ENCODE measurements around the gene MAGEB16.

Gene MAGEB16

DNA sequence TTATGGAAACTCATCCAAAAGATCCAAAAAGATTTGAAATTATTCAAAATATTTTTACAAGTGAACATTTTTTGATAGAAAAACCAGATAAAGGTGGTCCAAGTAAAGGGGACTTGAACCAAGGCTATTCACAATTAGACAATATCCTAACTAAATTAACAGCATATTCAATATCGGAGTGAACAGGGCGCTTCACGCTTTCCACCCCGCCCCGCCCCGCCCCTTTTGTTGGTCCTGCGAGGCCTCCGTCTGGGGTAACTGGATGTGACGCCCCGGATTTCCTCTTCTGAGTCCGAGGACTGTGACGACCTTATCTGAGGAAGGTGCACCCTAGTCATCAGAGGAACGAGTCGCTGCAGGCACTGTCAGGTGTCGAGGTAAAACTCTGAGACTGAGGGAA lies at the start of gene MAGEB16:
Gene MAGEB16, plus strand, starts transcription at position 301 of the 400 bp plus-strand sequence. CDS start 3,855 bp downstream, outside the sequence.
- no peak within 1 kb of the TSS for H3K4me3 ChIP-seq (ENCODE audit: low read depth, low read length)
- no peak for DNase-seq (ENCODE audit: low read depth)
- in situ Hi-C loops (cut with HindIII; ENCODE audit: low sequenced_read_pairs): no loop called here
- TF ChIP-seq, protein P1, sequence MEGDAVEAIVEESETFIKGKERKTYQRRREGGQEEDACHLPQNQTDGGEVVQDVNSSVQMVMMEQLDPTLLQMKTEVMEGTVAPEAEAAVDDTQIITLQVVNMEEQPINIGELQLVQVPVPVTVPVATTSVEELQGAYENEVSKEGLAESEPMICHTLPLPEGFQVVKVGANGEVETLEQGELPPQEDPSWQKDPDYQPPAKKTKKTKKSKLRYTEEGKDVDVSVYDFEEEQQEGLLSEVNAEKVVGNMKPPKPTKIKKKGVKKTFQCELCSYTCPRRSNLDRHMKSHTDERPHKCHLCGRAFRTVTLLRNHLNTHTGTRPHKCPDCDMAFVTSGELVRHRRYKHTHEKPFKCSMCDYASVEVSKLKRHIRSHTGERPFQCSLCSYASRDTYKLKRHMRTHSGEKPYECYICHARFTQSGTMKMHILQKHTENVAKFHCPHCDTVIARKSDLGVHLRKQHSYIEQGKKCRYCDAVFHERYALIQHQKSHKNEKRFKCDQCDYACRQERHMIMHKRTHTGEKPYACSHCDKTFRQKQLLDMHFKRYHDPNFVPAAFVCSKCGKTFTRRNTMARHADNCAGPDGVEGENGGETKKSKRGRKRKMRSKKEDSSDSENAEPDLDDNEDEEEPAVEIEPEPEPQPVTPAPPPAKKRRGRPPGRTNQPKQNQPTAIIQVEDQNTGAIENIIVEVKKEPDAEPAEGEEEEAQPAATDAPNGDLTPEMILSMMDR (IDR thresholded peaks at IDR 0.05; ENCODE audit: low read depth, low read length, missing control alignments): no peak

- in situ Hi-C loops (cut with HindIII; ENCODE audit: low sequenced_read_pairs): no loop called here
- TF ChIP-seq, protein P1 (IDR thresholded peaks at IDR 0.05; ENCODE audit: low read depth, low read length, missing control alignments): no peak
- H3K4me3 ChIP-seq (ENCODE audit: low read depth, low read length): no peak overlapping the region
- no peak for DNase-seq (ENCODE audit: low read depth)
Observed at GRCh38 chrX:35773958-35774564, 24.1 kb upstream of the MAGEB16 start.

DNA sequence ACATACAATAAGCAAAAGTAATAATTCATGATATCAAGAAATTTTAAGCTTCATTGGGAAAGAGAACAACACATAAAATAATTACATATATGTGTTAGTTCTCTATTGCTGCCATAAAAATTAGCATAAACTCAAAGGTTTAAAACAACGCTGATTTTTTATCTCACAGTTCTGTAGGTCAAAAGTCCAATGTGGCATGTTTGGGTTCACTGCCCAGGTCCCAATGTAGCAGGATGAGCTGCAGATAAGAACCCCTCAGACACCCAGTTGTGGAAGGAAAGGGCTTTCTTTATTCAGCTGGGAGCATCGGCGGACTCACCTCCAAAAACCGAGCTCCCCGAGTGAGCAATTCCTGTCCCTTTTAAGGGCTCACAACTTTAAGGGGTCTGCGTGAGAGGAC lies 13.1 kb upstream of the MAGEB16 start:
- DNase-seq (ENCODE audit: low read depth): no peak
- TF ChIP-seq, protein P1 (IDR thresholded peaks at IDR 0.05; ENCODE audit: low read depth, low read length, missing control alignments): no peak
- in situ Hi-C loops (cut with HindIII; ENCODE audit: low sequenced_read_pairs): no loop called here
- no peak overlapping the region for H3K4me3 ChIP-seq (ENCODE audit: low read depth, low read length)

DNA sequence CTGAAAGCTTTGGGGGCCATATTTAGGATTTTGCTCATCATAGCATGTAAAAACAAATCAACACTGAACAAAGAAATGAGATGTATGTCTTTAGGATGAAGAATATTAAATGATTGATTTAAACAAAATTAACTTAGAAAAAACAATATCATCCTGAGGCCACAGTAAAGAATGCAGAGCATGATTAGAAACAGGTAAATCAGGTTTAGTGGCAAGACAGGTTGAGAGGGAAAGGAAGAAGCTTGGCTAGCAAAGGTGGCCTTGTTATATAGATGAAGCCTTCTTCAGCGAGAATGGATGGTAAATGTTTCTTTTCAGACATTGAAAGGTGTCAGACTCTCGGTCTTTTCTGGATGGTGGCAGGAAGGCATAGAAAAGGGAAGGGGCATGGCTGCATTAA lies 11.9 kb upstream of the MAGEB16 start:
- TF ChIP-seq, protein P1 (IDR thresholded peaks at IDR 0.05; ENCODE audit: low read depth, low read length, missing control alignments): no peak
- in situ Hi-C loops (cut with HindIII; ENCODE audit: low sequenced_read_pairs): no loop called here
- H3K4me3 ChIP-seq (ENCODE audit: low read depth, low read length): no peak overlapping the region
- DNase-seq (ENCODE audit: low read depth): no peak

GRCh38 chrX:35787867-35788266 lies 10.3 kb upstream of the MAGEB16 start:
- H3K4me3 ChIP-seq (ENCODE audit: low read depth, low read length): no peak overlapping the region
- TF ChIP-seq, protein P1 (IDR thresholded peaks at IDR 0.05; ENCODE audit: low read depth, low read length, missing control alignments): no peak
- in situ Hi-C loops (cut with HindIII; ENCODE audit: low sequenced_read_pairs): no loop called here
- no peak for DNase-seq (ENCODE audit: low read depth)

- TF ChIP-seq, protein P1 (IDR thresholded peaks at IDR 0.05; ENCODE audit: low read depth, low read length, missing control alignments): no peak
- DNase-seq (ENCODE audit: low read depth): no peak
- in situ Hi-C loops (cut with HindIII; ENCODE audit: low sequenced_read_pairs): no loop called here
Observed at GRCh38 chrX:35800474-35800873, 2.3 kb downstream of the MAGEB16 start.

More at GRCh38 chrX:35800474-35800873, 2.3 kb downstream of the MAGEB16 start:
- H3K4me3 ChIP-seq (ENCODE audit: low read depth, low read length): no peak overlapping the region

Data from astrocyte of the cerebellum (primary cell).